Thymus (tissue), 11 donors: ENCODE results near the gene WAC. TPM values are rescaled to one million over a fixed set of nuclear protein-coding genes. Genes with fewer than 3 reads are reported as not detected.
A peak's percentile ranks its signal among the peaks of the same experiment; 100 is the strongest.

Experiments
- DNase-seq, 9 donors: peaks; one replicate each; pipeline ENCODE4 v3.0.0-alpha.2; 2013; ENCODE audit warnings: low spot score in 9 of 9, low read depth in 6 of 9, missing footprints in 1 of 9
- H3K27ac ChIP-seq, 2 donors: one replicate each; pipeline ENCODE4 v1.5.1; 2013; ENCODE audit warnings: control low read depth in 1 of 2, low read depth in 1 of 2, low read length in 1 of 2, mild to moderate bottlenecking in 1 of 2, moderate library complexity in 1 of 2
- H3K27me3 ChIP-seq, 2 donors: one replicate each; pipeline ENCODE4 v1.5.1; 2013; ENCODE audit warnings: low read length in 1 of 2; ENCODE audit not compliant: control insufficient read depth in 2 of 2, insufficient read depth in 1 of 2
- H3K36me3 ChIP-seq, 2 donors: one replicate each; pipeline ENCODE4 v1.5.1; 2013; ENCODE audit warnings: low read length in 1 of 2, mild to moderate bottlenecking in 1 of 2, moderate library complexity in 1 of 2; ENCODE audit not compliant: control insufficient read depth in 2 of 2, insufficient read depth in 2 of 2
- H3K4me1 ChIP-seq, 2 donors: one replicate each; pipeline ENCODE4 v1.5.1; 2013; ENCODE audit warnings: low read length in 2 of 2; ENCODE audit not compliant: control insufficient read depth in 2 of 2, insufficient read depth in 2 of 2
- H3K4me3 ChIP-seq, 2 donors: one replicate each; pipeline ENCODE4 v1.5.1; 2013; ENCODE audit warnings: low read length in 2 of 2, control low read depth in 1 of 2, mild to moderate bottlenecking in 1 of 2
- H3K9me3 ChIP-seq, 2 donors: one replicate each; pipeline ENCODE4 v1.5.1; 2013; ENCODE audit warnings: low read length in 1 of 2, mild to moderate bottlenecking in 1 of 2; ENCODE audit not compliant: control insufficient read depth in 2 of 2, insufficient read depth in 1 of 2
- WGBS: extraction: QIAGEN DNeasy Blood & Tissue Kit; methylation state at CpG from one replicate; pipeline ENCODE4 v1.1.7; 2013; 5-methylcytosine and 5-hydroxymethylcytosine counted together
- polyA plus RNA-seq: library from polyadenylated mRNA; stranded (reverse); fragments of 200-250 nt; gene quantifications from one replicate; pipeline ENCODE4 v1.2.3, GENCODE V29; 2013
- total RNA-seq: library from RNA; stranded (reverse); fragments of 120-200 nt; gene quantifications from one replicate; pipeline ENCODE4 v1.2.4, GENCODE V29; 2013
- donor health status: healthy.

Gene WAC
- total and polyA plus RNA-seq, 2 donors: 54.2 to 70.5 TPM

DNA sequence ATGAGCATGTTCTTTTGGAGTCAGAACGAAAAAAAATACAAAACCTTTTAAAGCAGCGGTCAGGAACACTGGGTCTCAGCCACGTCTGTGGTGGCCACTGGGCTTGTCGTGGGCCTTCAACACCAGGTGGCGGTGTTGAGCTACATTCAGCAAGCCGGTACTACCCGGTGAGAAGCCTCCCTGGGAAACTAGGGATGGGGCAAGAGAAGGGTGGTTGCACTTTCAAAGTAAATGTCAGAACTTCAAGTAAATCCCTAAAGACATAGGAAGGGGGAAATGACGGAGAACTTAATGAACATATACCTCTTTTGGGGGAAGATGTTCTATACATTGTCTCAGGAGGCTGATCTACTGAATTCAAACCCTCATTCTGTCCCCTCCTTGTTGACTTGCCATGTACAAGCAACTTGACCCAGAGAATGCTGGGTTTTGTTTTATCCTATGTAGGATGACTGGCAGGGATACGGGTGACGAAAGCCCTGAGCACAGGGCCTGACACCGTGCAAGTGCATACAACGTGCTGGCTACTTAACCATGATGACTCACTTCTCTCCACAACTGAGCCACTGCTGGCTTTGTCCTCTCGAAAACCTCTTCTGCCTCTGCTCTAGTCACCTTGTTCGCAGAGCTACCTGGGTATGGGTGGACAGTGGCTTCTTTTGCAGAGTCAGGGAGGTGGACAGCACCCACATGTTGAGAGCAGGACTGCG lies 95.4 kb downstream of the WAC start:
- Histone ChIP-seq H3K27ac (no peak overlapping the region), H3K9me3 (no peaks in the 10 kb centered on the region), H3K27me3 (peaks cover 0 to 4% of the 10 kb centered on the region in 2 donors), H3K4me1 (no peaks in the 10 kb centered on the region), H3K4me3 (no peak overlapping the region), H3K36me3 (no peaks in the 10 kb centered on the region)
- WGBS: 40% methylated on average over 15 of the region's 15 CpGs
- peak; percentile 11 to 73 (median 53) for DNase-seq

DNA sequence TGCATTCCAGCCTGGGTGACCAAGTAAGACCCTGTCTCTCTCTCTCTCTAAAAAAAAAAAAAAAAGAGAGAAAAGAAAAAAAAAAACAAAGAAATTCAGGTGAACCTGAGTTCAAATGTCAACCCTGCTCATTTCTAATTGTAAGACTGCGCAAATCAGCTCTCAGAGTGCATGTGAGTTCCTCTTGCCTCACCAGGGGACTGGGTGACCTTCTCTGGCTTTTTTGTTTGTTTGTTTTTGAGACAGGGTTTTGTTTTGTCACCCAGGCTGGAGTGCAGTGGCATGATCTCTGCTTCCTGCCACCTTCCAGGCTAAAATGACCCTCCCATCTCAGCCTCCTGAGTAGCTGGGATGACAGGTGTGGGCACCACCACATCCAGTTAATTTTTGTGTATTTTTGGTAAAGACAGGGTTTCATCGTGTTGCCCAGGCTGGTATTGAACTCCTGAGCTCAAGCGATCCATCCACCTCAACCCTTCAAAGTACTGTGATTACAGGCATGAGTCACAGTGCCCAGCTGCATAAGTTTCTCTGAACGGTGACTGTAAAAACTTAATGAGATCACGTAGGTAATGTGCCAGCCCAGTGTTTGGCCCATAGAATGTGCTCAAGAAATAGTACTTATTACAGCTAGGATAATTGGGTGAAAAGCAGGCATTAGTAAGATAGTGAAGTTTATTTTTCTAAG lies 99.1 kb downstream of the WAC start:
- Histone ChIP-seq H3K27ac (no peak overlapping the region), H3K36me3 (no peaks in the 10 kb centered on the region), H3K4me3 (no peak overlapping the region), H3K27me3 (peaks cover 0 to 4% of the 10 kb centered on the region in 2 donors), H3K9me3 (no peaks in the 10 kb centered on the region), H3K4me1 (no peaks in the 10 kb centered on the region)
- WGBS: 96% methylated on average over 5 of the region's 5 CpGs
- DNase-seq: no peak

DNA sequence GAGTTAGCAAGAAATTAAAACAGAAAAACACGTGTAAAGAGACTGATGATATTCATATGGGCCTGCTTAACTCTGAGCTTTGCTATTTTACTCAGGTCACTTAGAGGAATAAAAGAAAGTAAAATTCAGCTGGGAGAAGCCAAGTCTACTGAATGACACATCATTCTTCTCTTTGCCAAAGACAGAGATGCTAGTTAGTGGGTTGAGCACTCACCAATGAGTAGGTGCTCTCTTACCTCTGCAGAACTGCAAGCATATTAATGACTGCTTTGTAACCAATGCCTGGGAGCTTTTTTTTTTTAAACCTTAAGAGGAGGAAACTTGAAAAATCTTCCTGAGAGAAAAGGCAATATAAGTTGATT lies 99.6 kb downstream of the WAC start:
- WGBS: 93% methylated on average over 1 of the region's 1 CpG
- Histone ChIP-seq H3K27me3 (peaks cover 0 to 4% of the 10 kb centered on the region in 2 donors), H3K9me3 (no peaks in the 10 kb centered on the region), H3K4me3 (no peak overlapping the region), H3K36me3 (no peaks in the 10 kb centered on the region), H3K4me1 (no peaks in the 10 kb centered on the region), H3K27ac (no peak overlapping the region)
- no peak for DNase-seq

DNA sequence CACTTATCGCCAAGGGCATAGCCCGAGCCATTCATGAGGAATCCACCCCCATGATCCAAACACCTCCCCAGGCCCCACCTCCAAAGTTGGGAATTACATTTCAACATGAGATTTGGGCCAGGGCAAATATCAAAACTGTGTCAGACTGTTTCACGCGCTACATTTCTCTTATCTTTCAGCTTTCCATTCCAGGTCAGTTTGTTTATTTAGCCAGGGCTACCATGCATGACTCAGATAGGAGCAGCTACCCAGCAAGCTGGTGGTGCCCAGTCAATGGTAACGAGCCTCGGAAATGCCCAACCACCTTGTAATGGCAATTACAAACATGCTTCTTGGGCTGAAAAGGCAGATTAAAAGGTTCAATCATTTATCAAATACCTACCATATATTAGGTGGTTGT lies 100.8 kb downstream of the WAC start:
- no peaks in the 10 kb centered on the region for H3K36me3 ChIP-seq
- H3K4me1 ChIP-seq: no peaks in the 10 kb centered on the region
- H3K9me3 ChIP-seq: no peaks in the 10 kb centered on the region
- H3K27ac ChIP-seq: no peak overlapping the region
- H3K4me3 ChIP-seq: no peak overlapping the region
- whole genome bisulfite sequencing: 93% methylated on average over 6 of the region's 6 CpGs
- peaks cover 0 to 4% of the 10 kb centered on the region in 2 donors for H3K27me3 ChIP-seq
- no peak for DNase-seq

DNA sequence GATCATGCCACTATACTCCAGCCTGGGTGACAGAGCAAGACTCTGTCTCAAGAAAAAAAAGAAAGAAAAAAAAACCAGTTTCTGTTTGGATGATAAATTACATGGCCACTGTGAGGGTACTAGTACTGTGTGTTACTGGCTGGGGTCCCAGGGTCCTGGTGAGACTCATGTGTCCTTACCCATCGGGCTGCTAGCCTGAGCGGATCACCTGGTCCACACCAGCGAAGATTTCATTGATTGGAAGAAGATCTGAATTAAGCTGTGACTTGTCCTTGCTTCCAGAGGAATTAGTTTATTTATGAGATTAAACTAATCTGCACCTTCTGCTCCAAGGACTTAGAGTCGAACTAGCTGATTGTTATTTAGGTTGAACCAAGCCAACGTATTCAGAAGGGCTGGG lies 104.4 kb downstream of the WAC start:
- Histone ChIP-seq H3K4me1 (no peaks in the 10 kb centered on the region), H3K27me3 (no peaks in the 10 kb centered on the region), H3K9me3 (no peaks in the 10 kb centered on the region), H3K27ac (no peak overlapping the region), H3K4me3 (no peak overlapping the region), H3K36me3 (no peaks in the 10 kb centered on the region)
- 93% methylated on average over 5 of the region's 5 CpGs for WGBS
- DNase-seq: no peak

DNA sequence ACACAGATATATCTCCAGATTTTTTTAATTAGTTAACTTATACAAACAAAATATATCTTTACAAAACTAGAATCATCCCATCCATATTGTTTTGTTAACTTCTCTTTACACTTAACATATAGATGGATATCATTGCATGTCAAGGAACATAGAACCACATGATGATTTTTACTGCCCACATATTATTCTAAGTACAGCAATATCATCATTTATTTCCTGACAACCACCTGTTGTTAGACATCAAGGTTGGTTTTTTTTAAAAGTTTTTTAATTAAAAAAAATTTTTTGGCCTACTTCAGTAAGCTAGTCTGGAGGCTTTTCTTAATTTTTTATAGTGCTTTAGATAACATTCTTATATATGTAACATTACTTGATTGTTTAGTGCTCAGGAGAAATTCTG lies 105.5 kb downstream of the WAC start:
- Histone ChIP-seq H3K27ac (no peak overlapping the region), H3K4me3 (no peak overlapping the region), H3K27me3 (no peaks in the 10 kb centered on the region), H3K36me3 (no peaks in the 10 kb centered on the region), H3K9me3 (no peaks in the 10 kb centered on the region), H3K4me1 (no peaks in the 10 kb centered on the region)
- no peak for DNase-seq

DNA sequence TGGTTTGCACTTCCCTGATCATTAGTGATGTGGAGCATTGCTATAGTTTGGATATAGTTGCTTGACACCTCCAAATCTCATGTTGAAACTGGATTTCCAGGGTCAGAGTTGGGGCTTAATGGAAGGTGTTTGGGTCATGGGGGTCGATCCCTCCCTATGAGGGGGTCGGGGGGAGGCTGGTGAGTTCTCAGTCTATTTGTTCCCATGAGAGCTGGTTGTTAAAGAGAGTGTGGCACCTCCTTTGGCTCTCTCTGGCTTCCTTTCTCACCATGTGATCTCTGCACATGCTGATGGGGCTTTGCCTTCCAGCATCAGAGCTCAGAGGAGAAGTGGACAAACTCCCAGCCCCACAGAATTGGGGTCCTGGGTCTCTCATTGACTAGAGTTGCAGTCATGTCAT lies 107.6 kb downstream of the WAC start:
- Histone ChIP-seq H3K27ac (no peak overlapping the region), H3K36me3 (no peaks in the 10 kb centered on the region), H3K9me3 (no peaks in the 10 kb centered on the region), H3K4me3 (no peak overlapping the region), H3K27me3 (no peaks in the 10 kb centered on the region), H3K4me1 (no peaks in the 10 kb centered on the region)
- no peak for DNase-seq
- WGBS: 91% methylated on average over 2 of the region's 2 CpGs

DNA sequence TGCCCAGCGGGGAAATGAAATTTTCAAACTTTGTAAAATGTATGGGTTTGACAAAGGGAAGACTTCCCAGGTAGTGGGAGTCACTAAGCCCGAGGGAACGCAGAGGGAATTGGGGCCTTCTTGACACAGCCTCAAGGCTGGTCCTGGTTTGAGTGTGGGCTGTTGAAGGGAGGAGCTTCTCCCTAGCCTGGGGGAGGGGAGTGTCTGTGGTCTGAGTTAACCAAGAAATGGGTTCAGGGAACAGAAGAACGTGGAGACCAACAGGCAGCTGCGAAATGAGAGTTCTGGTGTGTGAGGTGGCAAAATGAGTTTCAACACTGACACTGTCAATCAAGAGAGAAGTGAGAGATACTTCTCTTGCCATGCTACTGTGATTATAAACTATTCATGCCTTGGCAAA lies 111.7 kb downstream of the WAC start:
- Histone ChIP-seq H3K9me3 (no peaks in the 10 kb centered on the region), H3K4me1 (no peaks in the 10 kb centered on the region), H3K27me3 (no peaks in the 10 kb centered on the region), H3K27ac (no peak overlapping the region), H3K36me3 (no peaks in the 10 kb centered on the region), H3K4me3 (no peak overlapping the region)
- 59% methylated on average over 5 of the region's 5 CpGs for WGBS
- DNase-seq: no peak

DNA sequence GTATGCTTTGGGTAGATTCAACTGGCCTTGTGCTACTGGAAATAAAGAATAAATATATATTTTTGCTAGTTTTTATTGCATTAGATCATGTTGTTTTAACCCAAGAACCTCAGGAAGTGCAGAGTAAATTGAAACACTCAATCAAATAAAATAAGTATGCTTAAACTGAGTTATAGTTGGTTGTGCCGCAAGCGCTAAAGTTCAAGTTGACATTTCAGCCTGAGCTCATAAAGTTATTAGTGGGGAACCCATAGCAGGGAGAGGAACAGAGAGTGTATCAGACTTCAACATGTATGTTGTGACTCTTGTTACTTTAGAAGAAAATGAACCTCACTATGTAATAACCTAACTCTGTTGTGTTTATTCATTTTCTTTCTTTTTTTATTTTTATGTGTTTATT lies 119.2 kb downstream of the WAC start:
- H3K27ac ChIP-seq: no peak overlapping the region
- H3K4me1 ChIP-seq: no peaks in the 10 kb centered on the region
- H3K4me3 ChIP-seq: no peak overlapping the region
- no peaks in the 10 kb centered on the region for H3K9me3 ChIP-seq
- DNase-seq: no peak
- WGBS: 51% methylated on average over 2 of the region's 2 CpGs
- no peaks in the 10 kb centered on the region for H3K27me3 ChIP-seq
- no peaks in the 10 kb centered on the region for H3K36me3 ChIP-seq
